KOPT-K1 (cell line): ENCODE results near the gene ATP7B.
A peak's percentile ranks its signal among the peaks of the same experiment; 100 is the strongest.
"Not testable (repeated sequence)": the region's sequence is repeated elsewhere in the genome, so short reads cannot be mapped to it uniquely, and the experiment has no call there.

ENCODE experiments used
- H3K27ac ChIP-seq: fragments of 200-600 bp; sonication (generic); 2 replicates; pipeline ENCODE4 v1.5.1; 2016; ENCODE audit warnings: antibody characterized with exemption, mild to moderate bottlenecking, low read depth, low read length; ENCODE audit not compliant: poor library complexity, severe bottlenecking
- H3K36me3 ChIP-seq: fragments of 200-600 bp; sonication (generic); 2 replicates; pipeline ENCODE4 v1.5.1; 2017; ENCODE audit warnings: antibody characterized with exemption, mild to moderate bottlenecking, low read length, moderate library complexity; ENCODE audit not compliant: insufficient read depth
- H3K9me3 ChIP-seq: fragments of 200-600 bp; sonication (generic); 2 replicates; pipeline ENCODE4 v1.5.1; 2017; ENCODE audit warnings: antibody characterized with exemption, low read length, mild to moderate bottlenecking; ENCODE audit not compliant: insufficient read depth, poor library complexity, severe bottlenecking

ATP7B gene

GRCh38 chr13:52010890-52011631, at the start of gene ATP7B:
Gene ATP7B (minus strand): TSS chr13:52011450. CDS start chr13:52011337, 113 bp downstream.
- H3K36me3 ChIP-seq: peaks cover 8% of the 10 kb centered on the region; the same call in 1 of the 2 replicates
- H3K9me3 ChIP-seq: no peaks in the 10 kb centered on the region
- H3K27ac ChIP-seq: peak within 1 kb of the TSS; percentile 67

GRCh38 chr13:52053460-52053859, 42.2 kb upstream of the ATP7B start:
- Histone ChIP-seq H3K9me3 (no peaks in the 10 kb centered on the region), H3K27ac (no peak overlapping the region), H3K36me3 (no peaks in the 10 kb centered on the region)

DNA sequence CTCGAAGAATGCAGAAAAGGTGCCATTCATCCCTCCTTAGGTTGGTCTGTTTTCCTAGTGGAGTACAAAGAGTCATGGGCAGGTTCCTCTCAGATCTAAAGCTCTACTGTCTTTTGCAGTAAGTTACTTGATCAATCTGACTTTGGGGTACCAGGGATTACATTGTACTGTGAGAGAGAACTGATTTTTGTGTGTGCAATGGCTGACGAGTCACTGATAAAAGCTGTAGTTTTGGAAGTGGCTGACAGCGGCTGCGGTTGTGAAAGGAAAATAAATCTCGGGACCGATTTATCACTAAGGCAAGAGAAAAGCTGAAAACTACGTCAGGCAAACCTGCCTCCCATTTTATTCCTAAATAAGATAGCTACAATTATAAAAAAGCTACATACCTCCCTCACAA, 40.1 kb upstream of the ATP7B start:
- Histone ChIP-seq H3K36me3 (no peaks in the 10 kb centered on the region), H3K27ac (no peak overlapping the region), H3K9me3 (no peaks in the 10 kb centered on the region)

DNA sequence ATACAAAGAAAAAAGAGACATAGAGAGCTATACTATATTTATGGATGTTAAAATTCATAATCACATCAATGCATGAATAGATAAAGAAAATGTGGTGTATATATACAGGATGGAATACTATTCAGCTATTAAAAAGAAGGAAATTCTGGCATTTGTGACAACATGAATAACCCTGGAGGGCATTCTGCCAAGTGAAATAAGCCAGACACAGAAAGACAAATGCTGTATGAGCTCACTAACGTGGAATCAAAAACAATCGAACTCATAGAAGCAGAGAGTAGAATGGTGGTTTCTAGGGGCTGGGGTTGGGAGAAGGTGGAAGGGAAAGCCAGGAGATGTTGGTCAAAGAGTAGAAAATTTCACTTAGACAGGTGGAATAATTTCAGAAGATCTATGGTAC, 37.3 kb upstream of the ATP7B start:
- no peaks in the 10 kb centered on the region for H3K9me3 ChIP-seq
- H3K27ac ChIP-seq: no peak overlapping the region
- H3K36me3 ChIP-seq: no peaks in the 10 kb centered on the region

DNA sequence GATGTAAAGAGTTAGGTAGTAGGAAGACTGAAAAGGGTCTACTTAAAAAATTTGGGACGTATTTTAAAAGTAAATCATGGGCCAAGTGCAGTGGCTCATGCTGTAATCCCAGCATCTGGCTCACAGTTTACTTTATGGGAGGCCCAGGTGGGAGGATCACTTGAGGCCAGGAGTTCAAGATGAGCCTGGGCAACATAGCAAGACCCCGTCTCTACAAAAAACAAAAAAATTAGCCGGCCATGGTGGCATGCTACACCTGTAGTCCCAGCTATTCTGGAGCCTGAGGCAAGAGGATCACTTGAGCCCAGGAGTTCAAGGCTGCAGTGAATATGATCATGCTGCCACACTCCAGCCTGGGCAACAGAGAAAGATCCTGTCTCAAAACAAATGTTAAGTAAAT, 36.2 kb upstream of the ATP7B start:
- Histone ChIP-seq H3K36me3 (no peaks in the 10 kb centered on the region), H3K9me3 (no peaks in the 10 kb centered on the region), H3K27ac (no peak overlapping the region)

DNA sequence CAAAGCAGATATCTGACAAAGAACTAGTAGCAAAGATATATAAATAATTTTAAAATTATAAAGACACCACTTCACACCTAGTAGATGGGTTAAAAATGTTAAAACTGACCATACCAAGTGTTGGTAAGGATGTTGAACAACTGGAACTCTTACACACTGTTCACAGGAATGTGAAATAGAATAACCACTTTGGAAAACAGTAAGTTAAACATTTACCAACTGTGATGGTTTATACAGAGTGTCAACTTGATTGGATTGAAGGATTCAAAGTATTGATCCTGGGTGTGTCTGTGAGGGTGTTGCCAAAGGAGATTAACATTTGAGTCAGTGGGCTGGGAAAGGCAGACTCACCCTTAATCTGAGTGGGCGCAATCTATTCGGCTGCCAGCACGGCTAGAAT, 32.4 kb upstream of the ATP7B start:
- H3K9me3 ChIP-seq: peaks cover 3% of the 10 kb centered on the region
- H3K36me3 ChIP-seq: no peaks in the 10 kb centered on the region
- no peak overlapping the region for H3K27ac ChIP-seq

- no peaks in the 10 kb centered on the region for H3K9me3 ChIP-seq
- no peak overlapping the region for H3K27ac ChIP-seq
- H3K36me3 ChIP-seq: peaks cover 6% of the 10 kb centered on the region; the same call in 1 of the 2 replicates
These were observed 24.8 kb upstream of the ATP7B start for GRCh38 chr13:52036037-52036436.

GRCh38 chr13:52034616-52035226, 23.5 kb upstream of the ATP7B start:
- peaks cover 20% of the 10 kb centered on the region for H3K36me3 ChIP-seq
- H3K9me3 ChIP-seq: no peaks in the 10 kb centered on the region
- no peak overlapping the region for H3K27ac ChIP-seq

GRCh38 chr13:52033039-52033438, 21.8 kb upstream of the ATP7B start:
- no peak overlapping the region for H3K27ac ChIP-seq
- H3K9me3 ChIP-seq: no peaks in the 10 kb centered on the region
- peaks cover 36% of the 10 kb centered on the region for H3K36me3 ChIP-seq

DNA sequence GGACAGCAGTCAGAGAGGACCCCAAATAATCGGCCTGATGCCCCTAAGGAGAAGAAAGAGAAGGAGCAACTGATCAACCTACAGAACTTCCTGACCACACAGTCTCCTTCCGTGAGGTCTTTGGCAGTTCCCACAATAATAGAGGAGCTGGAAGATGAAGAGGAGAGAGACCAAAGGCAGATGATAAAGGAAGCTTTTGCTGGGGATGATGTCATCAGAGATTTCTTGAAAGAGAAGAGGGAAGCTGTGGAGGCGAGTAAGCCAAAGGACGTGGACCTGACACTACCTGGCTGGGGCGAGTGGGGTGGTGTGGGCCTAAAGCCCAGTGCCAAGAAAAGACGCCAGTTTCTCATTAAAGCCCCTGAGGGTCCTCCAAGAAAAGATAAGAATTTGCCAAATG, 19.2 kb upstream of the ATP7B start:
- H3K27ac ChIP-seq, H3K9me3 ChIP-seq: not testable (repeated sequence)
- peaks cover 60% of the 10 kb centered on the region for H3K36me3 ChIP-seq

DNA sequence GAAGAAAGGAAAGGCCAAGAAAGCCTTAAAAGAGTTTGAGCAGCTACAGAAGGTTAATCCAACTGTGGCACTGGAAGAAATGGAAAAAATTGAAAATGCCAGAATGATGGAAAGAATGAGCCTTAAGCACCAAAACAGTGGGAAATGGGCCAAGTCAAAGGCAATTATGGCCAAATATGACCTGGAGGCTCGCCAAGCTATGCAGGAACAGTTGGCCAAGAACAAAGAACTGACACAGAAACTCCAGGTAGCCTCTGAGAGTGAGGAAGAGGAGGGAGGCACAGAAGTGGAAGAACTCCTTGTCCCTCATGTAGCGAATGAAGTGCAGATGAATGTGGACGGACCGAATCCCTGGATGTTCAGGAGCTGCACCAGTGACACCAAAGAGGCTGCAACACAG, 18.3 kb upstream of the ATP7B start:
- H3K27ac ChIP-seq: no peak overlapping the region
- H3K36me3 ChIP-seq: peaks cover 68% of the 10 kb centered on the region
- H3K9me3 ChIP-seq: no peaks in the 10 kb centered on the region

DNA sequence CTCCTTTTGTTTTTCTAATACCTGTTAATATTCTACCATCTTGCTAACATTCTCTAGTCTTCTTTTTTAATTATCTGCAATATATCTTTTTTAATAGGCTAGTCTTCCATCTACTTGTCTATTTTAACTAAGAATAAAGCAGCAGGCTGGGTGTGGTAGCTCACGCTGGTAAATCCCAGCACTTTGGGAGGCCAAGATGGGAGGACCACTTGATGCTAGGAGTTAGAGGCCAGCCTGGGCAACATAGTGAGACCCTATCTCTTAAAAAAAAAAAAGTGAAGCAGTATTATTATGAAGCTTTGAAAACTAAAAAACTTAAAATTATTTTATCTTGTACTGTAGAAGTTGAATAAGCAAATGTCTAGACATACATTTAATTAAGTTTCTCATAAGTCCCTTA, 16.6 kb upstream of the ATP7B start:
- H3K36me3 ChIP-seq: peaks cover 78% of the 10 kb centered on the region
- no peaks in the 10 kb centered on the region for H3K9me3 ChIP-seq
- no peak overlapping the region for H3K27ac ChIP-seq

GRCh38 chr13:52026246-52026626, 15.0 kb upstream of the ATP7B start:
- H3K36me3 ChIP-seq: peaks cover 89% of the 10 kb centered on the region
- no peaks in the 10 kb centered on the region for H3K9me3 ChIP-seq
- no peak overlapping the region for H3K27ac ChIP-seq

DNA sequence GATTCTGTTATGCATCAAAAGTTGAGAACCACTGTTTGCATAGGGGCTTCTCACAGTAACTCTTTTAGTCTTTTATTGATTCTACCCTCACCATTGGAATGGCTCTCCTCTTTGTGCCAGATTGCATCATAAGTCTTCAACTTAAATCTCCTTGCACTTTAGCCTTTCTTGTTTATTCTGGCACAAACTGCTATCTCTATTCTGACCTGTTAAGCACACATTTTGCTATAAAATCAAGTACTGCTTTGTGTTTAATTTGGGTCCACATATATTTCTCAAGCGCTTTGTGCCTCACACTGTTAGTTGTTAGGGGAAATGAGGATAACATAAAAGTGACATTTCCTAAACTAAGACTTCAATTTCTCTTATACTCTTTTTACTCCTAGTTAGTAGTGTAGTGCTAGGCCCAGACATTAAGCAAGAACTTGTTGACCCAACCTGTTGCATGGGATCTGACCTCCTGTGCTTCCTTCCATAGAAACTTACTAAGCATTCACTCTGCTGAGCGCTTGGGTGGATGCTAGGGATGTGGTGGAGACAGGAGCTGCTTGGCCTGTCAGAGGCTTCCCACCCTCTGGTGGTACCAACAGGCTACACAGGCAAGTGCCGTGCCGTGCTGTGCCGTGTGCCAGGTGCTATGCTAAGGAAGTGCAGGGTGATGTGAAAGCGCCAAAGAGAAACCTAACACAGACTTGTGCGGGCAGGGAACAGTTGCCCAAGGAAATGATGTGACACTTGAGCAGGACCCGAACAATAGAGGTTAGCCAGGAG, 14.4 kb upstream of the ATP7B start:
- H3K36me3 ChIP-seq: peaks cover 88% of the 10 kb centered on the region
- H3K9me3 ChIP-seq: no peaks in the 10 kb centered on the region
- no peak overlapping the region for H3K27ac ChIP-seq

DNA sequence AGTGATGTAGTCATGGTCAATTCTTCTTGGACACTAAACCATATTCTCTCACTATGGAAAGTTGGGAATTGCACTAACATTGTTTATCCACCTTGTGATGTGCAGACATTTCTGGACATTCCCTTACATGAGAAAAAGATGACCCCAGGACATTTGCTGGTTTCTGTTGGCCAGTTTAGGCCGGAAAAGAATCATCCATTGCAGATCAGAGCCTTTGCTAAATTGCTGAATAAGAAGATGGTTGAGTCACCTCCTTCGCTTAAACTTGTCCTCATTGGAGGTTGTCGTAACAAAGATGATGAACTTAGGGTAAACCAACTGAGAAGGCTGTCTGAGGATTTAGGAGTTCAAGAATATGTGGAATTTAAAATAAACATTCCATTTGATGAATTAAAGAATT, 13.2 kb upstream of the ATP7B start, which contains the start of gene UTP14C:
Gene UTP14C, plus strand, starts transcription at position 211 of the 400 bp plus-strand sequence. CDS start 4,114 bp downstream, outside the sequence.
- peaks cover 88% of the 10 kb centered on the region for H3K36me3 ChIP-seq
- no peaks in the 10 kb centered on the region for H3K9me3 ChIP-seq
- no peak within 1 kb of the TSS for H3K27ac ChIP-seq
